CD14-positive monocyte (primary cell): ENCODE measurements around the gene SIGLEC12. TPM values are rescaled to one million over a fixed set of nuclear protein-coding genes. Genes with fewer than 3 reads are reported as not detected.

Source experiments
- DNase-seq, 3 donors: peaks; one replicate each; pipeline ENCODE4 v3.0.0-alpha.2; 2011 to 2022
- H2AFZ ChIP-seq: 2 replicates; pipeline ENCODE4 v1.6.0; 2012; ENCODE audit warnings: mild to moderate bottlenecking, low read depth, low read length, inconsistent platforms; ENCODE audit not compliant: insufficient read depth, poor library complexity, severe bottlenecking
- H3K27ac ChIP-seq, 2 donors: 1 replicate in 1 of 2; 2 replicates in 1 of 2; pipeline ENCODE4 v1.5.1; 2012 to 2013; ENCODE audit warnings: low read length in 2 of 2, control low read depth in 1 of 2, inconsistent platforms in 1 of 2, low read depth in 1 of 2, mild to moderate bottlenecking in 1 of 2
- H3K27me3 ChIP-seq, 2 donors: one replicate each; pipeline versions ENCODE4 v1.6.0 to v1.6.1; 2011 to 2013; ENCODE audit warnings: low read length in 2 of 2; ENCODE audit not compliant: control insufficient read depth in 2 of 2, insufficient read depth in 2 of 2
- H3K36me3 ChIP-seq, 2 donors: replicated peaks in 1 of 2; 1 replicate in 1 of 2; 2 replicates in 1 of 2; pipeline versions ENCODE4 v1.5.1 to v1.6.1; 2012 to 2013; ENCODE audit warnings: low read length in 2 of 2, control low read depth in 1 of 2, inconsistent platforms in 1 of 2, mild to moderate bottlenecking in 1 of 2; ENCODE audit not compliant: insufficient read depth in 2 of 2, control insufficient read depth in 1 of 2
- H3K4me1 ChIP-seq, 2 donors: 1 replicate in 1 of 2; 2 replicates in 1 of 2; pipeline versions ENCODE4 v1.5.1 to v1.6.1; 2012 to 2013; ENCODE audit warnings: low read length in 2 of 2, control low read depth in 1 of 2, inconsistent platforms in 1 of 2, mild to moderate bottlenecking in 1 of 2, moderate library complexity in 1 of 2; ENCODE audit not compliant: insufficient read depth in 2 of 2, control insufficient read depth in 1 of 2
- H3K4me2 ChIP-seq: replicated peaks from 2 replicates; pipeline ENCODE3; 2012; ENCODE audit warnings: low read length, moderate library complexity, mild to moderate bottlenecking; ENCODE audit not compliant: poor library complexity, severe bottlenecking; ENCODE audit errors: extremely low read depth
- H3K4me3 ChIP-seq, 3 experiments: fragments of 200-600 bp in 1 of 3; sonication (generic) in 1 of 3; replicated peaks in 1 of 3; 1 replicate in 2 of 3; 2 replicates in 1 of 3; pipeline ENCODE4 v1.5.1; 2011 to 2013; ENCODE audit warnings: low read length in 3 of 3, mild to moderate bottlenecking in 3 of 3, control low read depth in 2 of 3, low read depth in 2 of 3, inconsistent platforms in 1 of 3, moderate library complexity in 1 of 3
- H3K79me2 ChIP-seq: 2 replicates; pipeline ENCODE4 v1.6.0; 2012; ENCODE audit warnings: mild to moderate bottlenecking, control low read depth, inconsistent platforms, low read length, moderate library complexity; ENCODE audit not compliant: insufficient read depth
- H3K9ac ChIP-seq: 2 replicates; pipeline ENCODE4 v1.6.0; 2017; ENCODE audit warnings: low read length, mild to moderate bottlenecking; ENCODE audit not compliant: insufficient read depth, poor library complexity, severe bottlenecking
- H3K9me3 ChIP-seq, 2 donors: replicated peaks in 1 of 2; 1 replicate in 1 of 2; 2 replicates in 1 of 2; pipeline versions ENCODE4 v1.5.1 to v1.6.1; 2012 to 2013; ENCODE audit warnings: low read length in 2 of 2, control low read depth in 1 of 2; ENCODE audit not compliant: control insufficient read depth in 1 of 2, insufficient read depth in 1 of 2
- H4K20me1 ChIP-seq: 2 replicates; pipeline ENCODE4 v1.6.0; 2012; ENCODE audit warnings: mild to moderate bottlenecking, low read length, control low read depth, moderate library complexity; ENCODE audit not compliant: insufficient read depth
- H3K27ac Mint-ChIP-seq, 7 donors: one replicate each; pipeline ENCODE4 v1.8.0; 2020; ENCODE audit warnings: mild to moderate bottlenecking in 7 of 7, mixed read lengths in 7 of 7, moderate library complexity in 6 of 7, inconsistent platforms in 2 of 7
- H3K27me3 Mint-ChIP-seq, 3 donors: one replicate each; pipeline ENCODE4 v1.8.0; 2021 to 2022; ENCODE audit warnings: low read depth in 3 of 3, mild to moderate bottlenecking in 3 of 3, mixed read lengths in 3 of 3, moderate library complexity in 3 of 3, inconsistent platforms in 1 of 3
- H3K36me3 Mint-ChIP-seq, 2 donors: one replicate each; pipeline ENCODE4 v1.8.0; 2020; ENCODE audit warnings: mixed read lengths in 2 of 2, inconsistent platforms in 1 of 2, mild to moderate bottlenecking in 1 of 2
- H3K4me1 Mint-ChIP-seq: one replicate; pipeline ENCODE4 v1.8.0; 2020; ENCODE audit warnings: mild to moderate bottlenecking, mixed read lengths
- H3K4me3 Mint-ChIP-seq, 2 donors: one replicate each; pipeline ENCODE4 v1.8.0; 2020; ENCODE audit warnings: mild to moderate bottlenecking in 2 of 2, mixed read lengths in 2 of 2, moderate library complexity in 1 of 2
- H3K9me3 Mint-ChIP-seq, 7 donors: one replicate each; pipeline ENCODE4 v1.8.0; 2020 to 2022; ENCODE audit warnings: mixed read lengths in 7 of 7, mild to moderate bottlenecking in 6 of 7, moderate library complexity in 6 of 7, inconsistent platforms in 2 of 7
- WGBS: methylation state at CpG from one replicate; pipeline ENCODE4 v1.1.5; 2013; ENCODE audit warnings: missing lambda C conversion rate; ENCODE audit not compliant: insufficient coverage; 5-methylcytosine and 5-hydroxymethylcytosine counted together
- intact Hi-C, 2 donors: fragments of 100-400 bp; cut with micrococcal nuclease; formaldehyde crosslinking; loops; one replicate each; pipeline versions ENCODE4 v1.15.0 to v1.15.1; 2023
- polyA plus RNA-seq, 3 donors: library from polyadenylated mRNA; depleted of rRNA in 1 of 3; unstranded in 2 of 3; stranded (reverse) in 1 of 3; fragments of 300-500 nt in 2 of 3; fragments of >200 nt in 1 of 3; fragmentation: Illumina TruSeq in 2 of 3; gene quantifications; 1 replicate in 2 of 3; 2 replicates in 1 of 3; pipeline ENCODE4 v1.2.3, GENCODE V29; 2012 to 2021
- TF ChIP-seq, protein P1 (sequence below): fragments of 200-600 bp; IDR thresholded peaks from one replicate; pipeline ENCODE4 v1.8.0; 2022; ENCODE audit warnings: antibody characterized with exemption, mild to moderate bottlenecking

Gene SIGLEC12
- polyA plus RNA-seq, 3 donors: 0.24 to 1.8 (median 1.3) TPM

DNA sequence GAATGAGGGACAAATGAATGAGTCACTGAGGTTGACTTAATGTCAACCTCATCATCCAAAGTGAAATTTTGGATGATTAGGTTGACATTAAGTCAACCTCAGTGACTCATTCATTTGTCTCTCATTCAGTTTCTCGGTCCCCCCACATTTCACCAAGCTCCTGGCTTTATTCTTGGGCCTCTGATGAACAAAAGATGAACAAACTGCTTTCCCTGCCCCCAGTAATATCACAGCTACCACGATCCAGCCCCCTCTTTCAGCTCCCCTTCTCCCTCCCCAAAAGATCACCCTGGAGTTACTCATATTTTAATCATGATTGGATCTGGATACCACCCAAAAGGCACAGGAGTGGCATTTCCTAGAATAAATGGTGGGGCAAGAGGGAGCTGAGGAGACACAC lies 12.5 kb downstream of the SIGLEC12 start:
- Mint-ChIP-seq H3K27ac (no peak overlapping the region), H3K27me3 (peaks cover 9 to 16% (median 9%) of the 10 kb centered on the region in 3 donors), H3K9me3 (peaks cover 0 to 5% (median 0%) of the 10 kb centered on the region in 7 donors), H3K36me3 (peaks cover 7 to 18% of the 10 kb centered on the region in 2 donors), H3K4me1 (peaks cover 22% of the 10 kb centered on the region), H3K4me3 (no peak overlapping the region)
- no peak overlapping the region for H3K9ac ChIP-seq
- DNase-seq: no peak
- peaks cover 0 to 3% of the 10 kb centered on the region in 2 donors for H3K27me3 ChIP-seq
- no peak overlapping the region for H3K4me3 ChIP-seq
- no peak overlapping the region for H2AFZ ChIP-seq
- no peaks in the 10 kb centered on the region for H3K9me3 ChIP-seq
- peaks cover 18 to 21% of the 10 kb centered on the region in 2 donors for H3K4me1 ChIP-seq
- no CpG with 5 or more reads among the region's 2 CpGs for WGBS
- H4K20me1 ChIP-seq: no peaks in the 10 kb centered on the region
- peaks cover 0 to 5% of the 10 kb centered on the region in 2 donors for H3K36me3 ChIP-seq
- no peaks in the 10 kb centered on the region for H3K79me2 ChIP-seq
- TF ChIP-seq, protein P1, sequence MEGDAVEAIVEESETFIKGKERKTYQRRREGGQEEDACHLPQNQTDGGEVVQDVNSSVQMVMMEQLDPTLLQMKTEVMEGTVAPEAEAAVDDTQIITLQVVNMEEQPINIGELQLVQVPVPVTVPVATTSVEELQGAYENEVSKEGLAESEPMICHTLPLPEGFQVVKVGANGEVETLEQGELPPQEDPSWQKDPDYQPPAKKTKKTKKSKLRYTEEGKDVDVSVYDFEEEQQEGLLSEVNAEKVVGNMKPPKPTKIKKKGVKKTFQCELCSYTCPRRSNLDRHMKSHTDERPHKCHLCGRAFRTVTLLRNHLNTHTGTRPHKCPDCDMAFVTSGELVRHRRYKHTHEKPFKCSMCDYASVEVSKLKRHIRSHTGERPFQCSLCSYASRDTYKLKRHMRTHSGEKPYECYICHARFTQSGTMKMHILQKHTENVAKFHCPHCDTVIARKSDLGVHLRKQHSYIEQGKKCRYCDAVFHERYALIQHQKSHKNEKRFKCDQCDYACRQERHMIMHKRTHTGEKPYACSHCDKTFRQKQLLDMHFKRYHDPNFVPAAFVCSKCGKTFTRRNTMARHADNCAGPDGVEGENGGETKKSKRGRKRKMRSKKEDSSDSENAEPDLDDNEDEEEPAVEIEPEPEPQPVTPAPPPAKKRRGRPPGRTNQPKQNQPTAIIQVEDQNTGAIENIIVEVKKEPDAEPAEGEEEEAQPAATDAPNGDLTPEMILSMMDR: no peak
- no peak overlapping the region for H3K27ac ChIP-seq
- H3K4me2 ChIP-seq: no peak overlapping the region
- intact Hi-C loops: no loop called here

- Histone ChIP-seq H3K9me3 (no peaks in the 10 kb centered on the region), H3K79me2 (no peaks in the 10 kb centered on the region), H3K4me1 (peaks cover 12 to 15% of the 10 kb centered on the region in 2 donors), H3K4me3 (no peak overlapping the region), H3K36me3 (peaks cover 0 to 5% of the 10 kb centered on the region in 2 donors), H3K27me3 (peaks cover 0 to 3% of the 10 kb centered on the region in 2 donors), H4K20me1 (no peaks in the 10 kb centered on the region), H3K9ac (no peak overlapping the region), H3K27ac (no peak overlapping the region), H3K4me2 (no peak overlapping the region), H2AFZ (no peak overlapping the region)
- Mint-ChIP-seq H3K36me3 (peaks cover 7 to 18% of the 10 kb centered on the region in 2 donors), H3K4me3 (no peak overlapping the region), H3K9me3 (peaks cover 0 to 5% (median 0%) of the 10 kb centered on the region in 7 donors), H3K27ac (no peak overlapping the region), H3K27me3 (peaks cover 9 to 17% (median 13%) of the 10 kb centered on the region in 3 donors), H3K4me1 (peaks cover 16% of the 10 kb centered on the region)
- intact Hi-C loops: no loop called here
- TF ChIP-seq, protein P1: no peak
- DNase-seq: no peak
- no CpG with 5 or more reads among the region's 3 CpGs for WGBS
Measured at GRCh38 chr19:51488491-51488890, 13.1 kb downstream of the SIGLEC12 start.
